ENCODE results near the gene ATXN7. TPM values are rescaled to one million over a fixed set of nuclear protein-coding genes. Genes with fewer than 3 reads are reported as not detected.

ATXN7 gene
- total RNA-seq, 1 donor from 2014 or later = 46.7 TPM

GRCh38 chr3:63942528-63942927 is 78.9 kb downstream of the ATXN7 start:
- DNase-seq = no peak
- Mint-ChIP-seq H3K36me3 (ENCODE audit: low read depth) (peaks cover 28% of the 10 kb centered on the region), H3K4me3 (no peak overlapping the region), H3K4me1 (peaks cover 29% of the 10 kb centered on the region), H3K27ac (no peak overlapping the region), H3K27me3 (no peaks in the 10 kb centered on the region), H3K9me3 (no peaks in the 10 kb centered on the region)
- ChIA-PET POLR2A (no interaction called here), CTCF (no interaction called here)
- TF ChIP-seq CTCF (IDR thresholded peaks at IDR 0.05) = no peak
- ATAC-seq (ENCODE audit: low read depth) = no peak
- intact Hi-C loops (cut with micrococcal nuclease) = no loop called here

GRCh38 chr3:63943678-63944077 is 80.0 kb downstream of the ATXN7 start:
- TF ChIP-seq CTCF (IDR thresholded peaks at IDR 0.05) = no peak
- ChIA-PET CTCF (interaction anchor here (0.9 kb wide), 1 partner anchor 15 kb away, joined by 4 read pairs; no protein-coding TSS in a partner anchor), POLR2A (no interaction called here)
- no peak for DNase-seq
- intact Hi-C loops (cut with micrococcal nuclease) = no loop called here
- H3K4me1 Mint-ChIP-seq = peaks cover 27% of the 10 kb centered on the region
- no peaks in the 10 kb centered on the region for H3K27me3 Mint-ChIP-seq
- H3K4me3 Mint-ChIP-seq = no peak overlapping the region
- H3K27ac Mint-ChIP-seq = no peak overlapping the region
- H3K9me3 Mint-ChIP-seq = no peaks in the 10 kb centered on the region
- no peak for ATAC-seq (ENCODE audit: low read depth)
- H3K36me3 Mint-ChIP-seq (ENCODE audit: low read depth) = peaks cover 34% of the 10 kb centered on the region

GRCh38 chr3:63945558-63946096 is 82.0 kb downstream of the ATXN7 start:
- H3K27ac Mint-ChIP-seq = no peak overlapping the region
- ChIA-PET POLR2A (interaction anchor here (0.5 kb wide), 1 partner anchor 8 kb away, joined by 3 read pairs; no protein-coding TSS in a partner anchor), CTCF (interaction anchor here (1.2 kb wide), 1 partner anchor 16 kb away, joined by 3 read pairs; no protein-coding TSS in a partner anchor)
- ATAC-seq (ENCODE audit: low read depth) = no peak
- peaks cover 22% of the 10 kb centered on the region for H3K4me1 Mint-ChIP-seq
- no peak overlapping the region for H3K4me3 Mint-ChIP-seq
- no peaks in the 10 kb centered on the region for H3K27me3 Mint-ChIP-seq
- intact Hi-C loops (cut with micrococcal nuclease) = no loop called here
- no peaks in the 10 kb centered on the region for H3K9me3 Mint-ChIP-seq
- no peak for DNase-seq
- peaks cover 38% of the 10 kb centered on the region for H3K36me3 Mint-ChIP-seq (ENCODE audit: low read depth)
- TF ChIP-seq CTCF (IDR thresholded peaks at IDR 0.05) = no peak

DNA sequence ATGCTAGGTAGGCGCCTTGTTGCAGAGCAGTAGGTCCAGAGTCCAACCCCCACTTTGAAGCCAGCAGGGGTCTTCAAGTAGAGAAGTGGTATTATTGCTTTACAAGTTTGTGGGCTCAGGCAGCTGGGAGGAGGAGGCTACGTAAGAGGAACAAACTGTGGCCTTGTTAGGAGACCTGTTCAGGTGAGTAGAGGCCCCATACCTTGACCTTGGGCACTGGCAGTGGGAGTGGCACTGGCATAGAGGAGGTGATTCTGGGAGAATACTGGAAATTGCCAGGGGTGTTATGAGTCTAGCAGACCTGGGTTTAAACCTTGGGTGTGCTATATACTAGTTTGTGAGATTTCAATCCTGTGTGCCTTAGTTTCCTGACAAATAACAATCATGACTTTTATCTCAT is 83.1 kb downstream of the ATXN7 start:
- H3K4me1 Mint-ChIP-seq = peaks cover 32% of the 10 kb centered on the region
- POLR2A ChIA-PET = no interaction called here

DNA sequence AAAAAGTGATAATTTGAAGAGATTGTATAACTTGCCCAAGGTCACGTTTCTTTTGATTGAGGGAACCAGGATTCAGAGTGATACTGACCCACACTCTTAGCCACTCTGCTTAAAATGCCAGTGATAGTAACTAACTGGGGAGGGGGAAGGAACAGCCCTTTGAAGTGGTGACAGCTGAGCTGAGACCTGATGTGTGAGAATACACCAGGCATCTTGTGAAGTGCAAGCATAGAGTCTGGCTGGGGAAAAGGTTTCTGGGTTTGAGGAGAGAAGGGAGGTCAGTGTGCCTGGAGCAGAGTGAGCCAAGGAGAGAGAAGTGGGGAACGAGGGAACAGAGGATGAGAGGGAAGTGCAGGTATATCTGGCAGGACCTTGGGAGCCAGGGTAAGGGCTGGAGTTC is 83.9 kb downstream of the ATXN7 start:
- DNase-seq (no peak), ATAC-seq (ENCODE audit: low read depth) (no peak)
- intact Hi-C loops (cut with micrococcal nuclease) = no loop called here
- CTCF ChIA-PET = no interaction called here
- Mint-ChIP-seq H3K4me1 (peaks cover 37% of the 10 kb centered on the region), H3K36me3 (ENCODE audit: low read depth) (peaks cover 33% of the 10 kb centered on the region), H3K9me3 (no peaks in the 10 kb centered on the region), H3K27ac (no peak overlapping the region), H3K4me3 (no peak overlapping the region), H3K27me3 (no peaks in the 10 kb centered on the region)
- no peak for TF ChIP-seq CTCF (IDR thresholded peaks at IDR 0.05)
- POLR2A ChIA-PET = no interaction called here

More for the DNA sequence above, 83.1 kb downstream of the ATXN7 start:
- intact Hi-C loops (cut with micrococcal nuclease) = no loop called here
- no peak overlapping the region for H3K4me3 Mint-ChIP-seq
- no peak overlapping the region for H3K27ac Mint-ChIP-seq
- peaks cover 37% of the 10 kb centered on the region for H3K36me3 Mint-ChIP-seq (ENCODE audit: low read depth)
- H3K27me3 Mint-ChIP-seq = no peaks in the 10 kb centered on the region
- no peak for ATAC-seq (ENCODE audit: low read depth)
- no peak for TF ChIP-seq CTCF (IDR thresholded peaks at IDR 0.05)
- CTCF ChIA-PET = no interaction called here
- no peak for DNase-seq
- H3K9me3 Mint-ChIP-seq = no peaks in the 10 kb centered on the region
